Activated CD8-positive, alpha-beta T cell treated with anti-CD3 and anti-CD28 coated beads, Interleukin-2, amount 10 ng/mL, durations not matched to agents 7 days and 5 days (primary cell): Measurements from ENCODE around the gene SLX9. TPM values are rescaled to one million over a fixed set of nuclear protein-coding genes. Genes with fewer than 3 reads are reported as not detected.

ENCODE experiments used
- ATAC-seq: fragments of 150-1000 bp; cut with Tn5 transposase; one replicate; pipeline ENCODE4 v1.10.0; 2021; ENCODE audit warnings: moderate library complexity
- CTCF ChIA-PET: fragments of 350-600 bp; sonication (Branson Sonifier 250); formaldehyde crosslinking; loops from one replicate; lab custom pipeline; 2021; ENCODE audit warnings: antibody characterized with exemption; lab: Charles Lee
- POLR2A ChIA-PET: fragments of 350-600 bp; sonication (Branson Sonifier 250); formaldehyde crosslinking; loops from one replicate; lab custom pipeline; 2021; ENCODE audit warnings: antibody characterized with exemption; lab: Charles Lee
- DNase-seq: peaks from one replicate; pipeline ENCODE4 v3.0.0-alpha.2; 2020
- H3K27ac Mint-ChIP-seq: one replicate; pipeline ENCODE4 v1.8.0; 2021; ENCODE audit warnings: mild to moderate bottlenecking, mixed read lengths
- H3K27me3 Mint-ChIP-seq: one replicate; pipeline ENCODE4 v1.8.0; 2021; ENCODE audit warnings: low read depth, mixed read lengths
- H3K36me3 Mint-ChIP-seq: one replicate; pipeline ENCODE4 v1.8.0; 2021; ENCODE audit warnings: low read depth, mixed read lengths
- H3K4me1 Mint-ChIP-seq: one replicate; pipeline ENCODE4 v1.8.0; 2021; ENCODE audit warnings: low read depth, mixed read lengths
- H3K4me3 Mint-ChIP-seq: one replicate; pipeline ENCODE4 v1.8.0; 2021; ENCODE audit warnings: mild to moderate bottlenecking, mixed read lengths
- H3K9me3 Mint-ChIP-seq: one replicate; pipeline ENCODE4 v1.8.0; 2022; ENCODE audit warnings: mixed read lengths; ENCODE audit not compliant: insufficient read depth
- total RNA-seq, 2 experiments: library from RNA; stranded (reverse); gene quantifications; one replicate each; pipeline ENCODE4 v1.2.3, GENCODE V29; 2021

Gene SLX9
- total RNA-seq, 2 experiments from 2014 or later, result 56.6 to 60.4 TPM

DNA sequence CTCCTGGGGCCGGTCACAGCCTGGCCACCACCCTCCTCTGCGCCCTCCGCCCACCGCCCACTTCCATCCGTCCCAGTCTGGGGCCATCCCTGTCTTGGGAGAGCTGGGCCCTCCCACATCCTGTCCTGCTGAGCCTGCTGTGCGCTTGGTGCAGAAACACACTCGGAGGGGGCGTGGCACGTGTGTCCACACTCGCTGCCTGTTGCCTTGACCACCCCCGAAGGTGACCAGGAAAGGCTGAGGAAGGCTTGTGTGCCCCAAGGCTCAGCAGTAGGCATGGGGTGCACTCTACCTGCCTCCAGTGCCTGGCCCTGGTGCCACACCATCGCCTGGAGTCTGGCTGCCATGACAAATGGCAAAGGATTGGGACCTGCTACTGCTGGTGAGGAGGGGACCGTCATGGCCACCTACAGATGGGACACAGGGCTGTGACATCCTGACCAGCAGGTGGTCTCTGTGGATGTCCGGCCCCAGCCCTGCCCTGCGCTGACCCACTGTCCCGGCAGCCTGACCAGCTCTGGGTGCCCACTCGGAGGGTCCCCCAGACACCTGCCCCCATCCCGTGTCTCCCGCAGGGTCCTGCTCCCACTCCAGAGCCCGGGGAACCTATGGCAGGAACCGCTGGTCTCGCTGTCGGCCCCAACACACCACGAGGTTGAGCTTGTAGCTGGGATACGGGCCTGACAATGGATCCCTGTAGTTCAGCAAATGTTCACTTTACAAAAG lies 43.1 kb upstream of the SLX9 start:
- Mint-ChIP-seq H3K4me3 (no peak overlapping the region), H3K9me3 (no peaks in the 10 kb centered on the region), H3K27ac (no peak overlapping the region), H3K4me1 (peaks cover 15% of the 10 kb centered on the region), H3K36me3 (peaks cover 69% of the 10 kb centered on the region), H3K27me3 (no peaks in the 10 kb centered on the region)
- POLR2A ChIA-PET, result interaction anchor here (0.6 to 1.0 kb wide), 2 partner anchors 11 to 32 kb away, joined by 3 read pairs; no protein-coding TSS in a partner anchor
- ATAC-seq, result no peak
- DNase-seq, result no peak
- CTCF ChIA-PET, result interaction anchor here (1.0 to 5.5 kb wide), 2 partner anchors 15 to 36 kb away, joined by 3 to 43 read pairs; no protein-coding TSS in a partner anchor

DNA sequence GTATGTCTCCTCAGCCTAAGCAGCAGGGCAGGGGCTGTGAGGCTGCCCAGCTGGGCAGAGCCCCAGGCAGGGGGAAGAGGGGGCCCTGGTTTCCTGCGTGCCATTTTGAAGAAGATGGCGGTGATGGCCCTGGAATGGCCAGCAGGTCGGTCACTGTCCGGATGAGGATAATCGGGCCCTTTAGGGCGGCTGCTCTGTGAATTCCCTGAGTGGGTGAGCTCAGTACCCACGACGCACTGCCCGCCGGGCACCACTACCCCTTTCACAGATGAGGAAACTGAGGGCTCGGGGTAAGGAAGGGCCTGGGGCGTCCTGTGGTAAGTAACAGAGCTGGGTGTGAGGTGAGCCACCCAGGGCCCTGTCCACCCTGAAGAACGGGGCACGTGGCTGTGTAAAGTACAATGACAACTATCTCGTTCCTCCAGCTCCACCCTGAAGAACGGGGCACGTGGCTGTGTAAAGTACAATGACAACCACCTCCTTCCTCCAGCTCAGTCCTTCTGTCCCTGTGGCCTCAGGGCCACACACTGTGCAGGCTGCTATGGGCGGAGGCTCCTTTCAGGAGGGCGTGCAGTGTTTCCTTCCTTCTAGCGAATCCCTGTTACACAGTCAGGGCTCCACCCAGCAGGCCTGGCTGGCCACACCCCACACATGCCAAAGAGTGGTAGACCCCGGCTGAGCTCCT lies 42.4 kb upstream of the SLX9 start:
- Mint-ChIP-seq H3K36me3 (peaks cover 70% of the 10 kb centered on the region), H3K4me1 (peaks cover 15% of the 10 kb centered on the region), H3K27me3 (no peaks in the 10 kb centered on the region), H3K4me3 (no peak overlapping the region), H3K9me3 (no peaks in the 10 kb centered on the region), H3K27ac (no peak overlapping the region)
- POLR2A ChIA-PET, result interaction anchor here (1.3 kb wide), 1 partner anchor 35 kb away, joined by 3 read pairs; no protein-coding TSS in a partner anchor
- DNase-seq (no peak), ATAC-seq (no peak)
- CTCF ChIA-PET, result interaction anchor here (0.8 to 1.7 kb wide), 2 partner anchors 34 to 96 kb away, joined by 3 to 4 read pairs; partner anchors contain the start of gene UBE2G2

DNA sequence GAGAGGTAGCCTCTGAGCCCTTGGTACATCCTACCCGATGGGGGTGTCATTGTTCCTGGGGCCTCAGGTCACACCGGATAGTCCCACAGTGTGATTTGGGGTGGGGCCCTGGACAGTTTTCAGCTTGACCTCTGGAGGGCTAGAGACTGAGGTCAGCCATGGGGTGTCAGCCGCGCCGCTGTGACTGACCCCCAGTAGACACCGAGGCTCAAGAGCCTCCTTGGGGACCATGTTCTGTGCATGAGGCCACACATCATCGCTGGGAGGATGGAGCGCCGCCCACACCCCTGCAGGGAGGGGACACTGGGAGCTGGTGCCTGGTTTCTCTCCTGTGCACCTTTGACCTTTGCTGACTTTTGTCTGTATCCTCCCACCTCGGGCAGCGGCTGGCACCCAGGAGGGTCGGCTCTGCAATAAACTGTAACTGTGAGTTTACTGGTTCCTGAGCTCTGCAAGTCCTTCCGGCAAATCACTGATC lies 41.8 kb upstream of the SLX9 start:
- H3K27ac Mint-ChIP-seq, result no peak overlapping the region
- POLR2A ChIA-PET, result interaction anchor here (1.3 kb wide), 1 partner anchor 35 kb away, joined by 3 read pairs; no protein-coding TSS in a partner anchor
- no peaks in the 10 kb centered on the region for H3K9me3 Mint-ChIP-seq

DNA sequence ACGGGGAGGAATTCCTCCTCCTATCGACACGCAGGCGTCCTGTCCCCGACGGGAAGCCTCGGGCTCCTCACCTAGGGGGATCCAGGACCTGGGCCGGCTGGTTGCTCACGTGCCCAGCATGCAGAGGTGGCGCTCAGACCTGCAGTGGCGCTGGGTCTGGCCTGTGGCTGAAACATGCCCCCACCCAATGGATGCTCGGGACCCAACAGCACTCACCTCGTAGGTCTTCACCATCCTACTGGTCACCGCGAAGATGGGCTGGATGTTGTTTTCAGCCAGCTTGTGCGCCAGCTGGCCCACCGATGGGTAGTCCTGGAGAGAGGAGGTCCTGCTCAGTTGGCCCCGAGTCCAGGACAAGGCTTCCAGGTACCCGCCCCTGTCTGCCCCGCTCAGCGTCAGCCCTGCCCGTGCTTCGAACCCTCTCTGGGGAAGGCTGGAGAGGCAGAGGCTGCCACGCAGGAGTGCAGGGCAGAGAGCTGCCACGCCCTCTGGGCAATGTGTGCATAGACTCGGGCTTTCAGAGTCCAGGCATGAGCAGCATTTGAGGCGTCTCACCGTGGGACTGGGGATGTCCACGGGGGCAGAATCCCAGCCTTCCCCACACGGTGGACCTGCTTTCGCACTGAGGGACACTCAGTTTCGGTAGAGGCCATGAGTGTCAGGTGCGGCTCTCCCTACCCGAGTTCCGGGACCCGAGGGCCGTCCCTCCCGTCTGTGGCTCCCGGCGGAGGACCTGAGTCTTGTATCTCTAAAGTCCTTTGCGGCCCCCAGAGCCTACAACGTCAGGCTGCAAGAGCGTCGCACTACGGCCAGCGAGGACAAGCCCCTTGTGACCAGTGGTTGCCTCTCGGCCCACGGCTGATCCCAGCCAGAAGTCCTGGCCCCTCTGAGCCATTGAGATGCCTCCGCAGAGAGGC lies 40.7 kb upstream of the SLX9 start:
- Mint-ChIP-seq H3K4me3 (no peak overlapping the region), H3K36me3 (peaks cover 76% of the 10 kb centered on the region), H3K27me3 (no peaks in the 10 kb centered on the region), H3K9me3 (no peaks in the 10 kb centered on the region), H3K27ac (no peak overlapping the region), H3K4me1 (peaks cover 4% of the 10 kb centered on the region)
- DNase-seq (no peak), ATAC-seq (no peak)
- ChIA-PET CTCF (interaction anchor here (1.0 to 1.7 kb wide), 2 partner anchors 33 to 98 kb away, joined by 4 to 6 read pairs; partner anchors contain the start of gene UBE2G2), POLR2A (no interaction called here)

More for the DNA sequence above, 41.8 kb upstream of the SLX9 start:
- H3K4me3 Mint-ChIP-seq, result no peak overlapping the region
- H3K27me3 Mint-ChIP-seq, result no peaks in the 10 kb centered on the region
- CTCF ChIA-PET, result interaction anchor here (0.8 to 1.7 kb wide), 3 partner anchors 34 to 97 kb away, joined by 3 to 6 read pairs (median 4); partner anchors contain the start of gene UBE2G2
- peaks cover 10% of the 10 kb centered on the region for H3K4me1 Mint-ChIP-seq
- DNase-seq, result no peak
- H3K36me3 Mint-ChIP-seq, result peaks cover 72% of the 10 kb centered on the region
- ATAC-seq, result no peak

DNA sequence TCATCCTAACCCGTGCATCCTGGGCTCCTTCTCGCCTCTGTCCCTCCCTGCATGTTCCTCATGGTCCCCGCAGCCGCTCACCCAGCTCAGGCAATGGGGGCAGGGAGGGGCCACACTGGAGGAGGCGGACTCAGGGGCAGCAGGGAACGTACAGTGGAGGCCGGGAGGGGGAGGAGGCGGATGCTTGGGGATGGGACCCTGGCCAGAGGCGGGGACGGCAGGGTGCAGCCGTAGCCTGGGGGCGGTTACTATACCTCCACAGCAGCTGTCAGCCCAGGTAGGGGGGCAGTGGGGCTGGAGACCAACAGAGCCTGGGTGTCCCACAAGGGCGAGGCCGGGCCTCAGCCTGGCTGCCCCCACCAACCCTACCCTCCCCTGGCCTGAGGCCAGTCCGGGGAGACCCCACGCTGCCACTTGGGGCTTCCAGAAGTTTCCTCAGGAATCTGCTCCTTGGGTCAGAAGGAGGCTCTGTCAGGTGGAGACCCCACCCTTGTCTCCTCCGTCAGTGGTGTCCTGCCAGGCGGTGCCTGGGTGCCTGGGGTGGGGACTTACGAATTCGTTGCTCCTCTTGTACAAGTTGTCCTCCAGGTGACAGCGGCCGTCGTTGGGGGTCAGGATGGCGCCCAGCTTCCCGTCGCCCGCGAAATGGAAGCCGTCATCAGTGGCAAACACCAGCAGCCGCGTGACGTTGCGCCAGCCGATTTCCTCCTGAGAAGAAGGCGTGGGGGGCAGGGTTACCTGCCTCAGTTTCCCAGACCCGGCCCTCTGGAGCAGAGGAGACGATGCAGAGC lies 39.9 kb upstream of the SLX9 start:
- H3K27ac Mint-ChIP-seq, result no peak overlapping the region
- DNase-seq (no peak), ATAC-seq (no peak)
- H3K9me3 Mint-ChIP-seq, result no peaks in the 10 kb centered on the region
- no peak overlapping the region for H3K4me3 Mint-ChIP-seq
- POLR2A ChIA-PET, result no interaction called here
- CTCF ChIA-PET, result no interaction called here
- peaks cover 78% of the 10 kb centered on the region for H3K36me3 Mint-ChIP-seq
- H3K27me3 Mint-ChIP-seq, result no peaks in the 10 kb centered on the region
- peaks cover 4% of the 10 kb centered on the region for H3K4me1 Mint-ChIP-seq

DNA sequence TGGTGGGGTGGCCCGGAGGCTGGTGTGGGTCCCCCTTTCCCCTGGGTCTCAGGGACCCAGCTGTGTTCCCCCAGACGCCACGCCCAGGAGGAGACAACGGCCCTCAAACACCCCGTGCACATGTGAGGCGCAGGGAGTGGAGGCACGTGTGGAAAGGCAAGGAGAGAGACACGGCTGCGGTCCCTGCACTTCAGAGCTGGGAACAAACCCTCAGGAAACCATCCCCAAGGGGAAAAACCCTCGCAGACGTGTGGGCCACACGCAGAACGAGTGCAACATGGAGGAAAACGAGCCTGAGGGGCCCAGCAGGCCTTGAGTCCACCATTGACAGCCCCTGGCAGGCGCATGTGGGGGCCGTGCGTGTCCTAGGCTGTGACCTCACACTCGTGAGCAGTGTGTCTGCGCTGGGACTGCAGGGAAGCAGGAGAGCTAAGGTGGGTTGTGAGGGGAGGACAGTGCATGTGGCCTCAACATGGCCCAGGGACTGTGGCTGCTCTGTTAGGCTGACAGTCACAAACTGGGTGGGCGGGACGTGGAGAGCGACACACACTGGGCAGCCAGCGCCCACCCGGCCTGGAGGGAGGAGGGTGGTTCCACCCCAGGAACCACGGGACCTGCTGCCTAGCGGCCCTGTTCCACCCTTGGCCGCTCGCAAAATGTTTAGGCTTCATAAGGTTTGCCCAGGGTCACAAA lies 39.1 kb upstream of the SLX9 start:
- POLR2A ChIA-PET, result interaction anchor here (1.2 kb wide), 1 partner anchor 13 kb away, joined by 3 read pairs; no protein-coding TSS in a partner anchor
- DNase-seq, result no peak
- Mint-ChIP-seq H3K27ac (no peak overlapping the region), H3K36me3 (peaks cover 81% of the 10 kb centered on the region), H3K27me3 (no peaks in the 10 kb centered on the region), H3K4me3 (no peak overlapping the region), H3K4me1 (peaks cover 4% of the 10 kb centered on the region), H3K9me3 (no peaks in the 10 kb centered on the region)
- ATAC-seq, result no peak
- CTCF ChIA-PET, result no interaction called here

DNA sequence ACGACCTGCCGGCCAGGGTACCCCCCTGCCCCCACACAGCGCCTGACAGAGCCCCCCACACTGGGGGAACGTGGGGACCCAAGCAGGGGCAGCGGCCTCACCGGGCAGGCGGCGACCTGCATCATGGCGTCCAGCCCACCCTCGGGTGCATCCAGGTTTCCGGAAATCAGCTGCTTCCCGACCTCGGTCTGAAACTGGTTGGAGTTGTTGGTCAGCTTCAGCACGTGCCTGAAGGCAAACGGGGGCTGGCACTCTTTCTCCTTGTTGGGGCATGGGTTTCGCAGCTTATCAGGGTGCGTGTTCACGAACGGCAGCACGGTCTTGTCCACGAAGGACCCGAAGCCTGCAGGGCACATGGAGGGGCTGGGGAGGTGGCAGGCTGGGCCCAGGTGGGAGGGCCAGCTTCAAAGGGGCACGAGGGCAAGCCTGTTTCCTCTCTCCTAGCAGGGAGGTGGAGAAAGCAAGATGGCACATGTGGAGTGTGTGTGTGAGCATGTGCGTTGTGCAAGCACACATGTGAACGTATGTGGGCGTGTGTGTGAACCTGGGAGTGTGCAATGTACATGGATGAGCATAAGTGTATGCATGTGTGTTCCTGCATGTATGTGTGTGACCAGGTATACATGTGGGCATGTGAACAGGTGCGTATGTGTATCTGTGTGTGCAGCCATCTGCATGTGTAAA lies 38.3 kb upstream of the SLX9 start:
- no peaks in the 10 kb centered on the region for H3K9me3 Mint-ChIP-seq
- H3K4me1 Mint-ChIP-seq, result peaks cover 5% of the 10 kb centered on the region
- ChIA-PET POLR2A (interaction anchor here (1.2 kb wide), 1 partner anchor 12 kb away, joined by 3 read pairs; no protein-coding TSS in a partner anchor), CTCF (no interaction called here)
- no peaks in the 10 kb centered on the region for H3K27me3 Mint-ChIP-seq
- no peak for DNase-seq
- H3K4me3 Mint-ChIP-seq, result no peak overlapping the region
- H3K27ac Mint-ChIP-seq, result peak overlapping the region; percentile 34
- peaks cover 80% of the 10 kb centered on the region for H3K36me3 Mint-ChIP-seq
- ATAC-seq, result no peak

DNA sequence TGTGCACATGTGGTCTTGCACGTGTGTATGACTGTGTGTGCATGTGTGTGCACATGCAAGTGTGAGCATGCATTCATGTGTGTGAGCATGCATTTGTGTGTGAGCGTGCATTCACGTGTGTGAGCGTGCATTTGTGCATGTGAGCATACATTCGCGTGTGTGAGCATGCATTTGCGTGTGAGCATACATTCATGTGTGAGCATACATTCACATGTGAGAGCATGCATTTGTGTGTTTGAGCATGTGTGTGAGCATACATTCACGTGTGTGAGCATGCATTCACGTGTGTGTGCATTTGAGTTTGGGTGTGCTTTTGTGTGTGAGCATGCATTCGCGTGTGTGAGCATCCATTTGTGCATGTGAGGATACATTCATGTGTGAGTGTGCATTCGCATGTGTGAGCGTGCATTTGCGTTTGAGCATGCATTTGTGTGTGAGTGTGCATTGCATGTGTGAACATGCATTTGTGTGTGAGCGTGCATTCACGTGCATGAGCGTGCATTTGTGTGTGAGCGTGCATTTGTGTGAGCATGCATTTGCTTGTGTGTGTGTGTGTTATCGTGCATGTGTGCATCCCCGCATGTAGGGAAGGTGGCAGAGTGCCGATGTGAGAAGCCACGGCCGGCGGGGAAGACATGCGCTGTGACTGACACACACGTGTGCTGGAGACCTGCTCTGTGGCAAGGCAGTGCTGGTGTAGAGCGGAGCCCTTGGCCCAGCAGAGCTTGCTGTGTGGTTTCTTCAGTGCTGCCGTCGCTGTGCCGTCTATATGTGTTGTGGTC lies 37.4 kb upstream of the SLX9 start:
- no peak overlapping the region for H3K27ac Mint-ChIP-seq
- H3K27me3 Mint-ChIP-seq, result no peaks in the 10 kb centered on the region
- CTCF ChIA-PET, result no interaction called here
- DNase-seq (no peak), ATAC-seq (no peak)
- H3K4me1 Mint-ChIP-seq, result peaks cover 7% of the 10 kb centered on the region
- peaks cover 76% of the 10 kb centered on the region for H3K36me3 Mint-ChIP-seq
- POLR2A ChIA-PET, result no interaction called here
- no peaks in the 10 kb centered on the region for H3K9me3 Mint-ChIP-seq
- no peak overlapping the region for H3K4me3 Mint-ChIP-seq

DNA sequence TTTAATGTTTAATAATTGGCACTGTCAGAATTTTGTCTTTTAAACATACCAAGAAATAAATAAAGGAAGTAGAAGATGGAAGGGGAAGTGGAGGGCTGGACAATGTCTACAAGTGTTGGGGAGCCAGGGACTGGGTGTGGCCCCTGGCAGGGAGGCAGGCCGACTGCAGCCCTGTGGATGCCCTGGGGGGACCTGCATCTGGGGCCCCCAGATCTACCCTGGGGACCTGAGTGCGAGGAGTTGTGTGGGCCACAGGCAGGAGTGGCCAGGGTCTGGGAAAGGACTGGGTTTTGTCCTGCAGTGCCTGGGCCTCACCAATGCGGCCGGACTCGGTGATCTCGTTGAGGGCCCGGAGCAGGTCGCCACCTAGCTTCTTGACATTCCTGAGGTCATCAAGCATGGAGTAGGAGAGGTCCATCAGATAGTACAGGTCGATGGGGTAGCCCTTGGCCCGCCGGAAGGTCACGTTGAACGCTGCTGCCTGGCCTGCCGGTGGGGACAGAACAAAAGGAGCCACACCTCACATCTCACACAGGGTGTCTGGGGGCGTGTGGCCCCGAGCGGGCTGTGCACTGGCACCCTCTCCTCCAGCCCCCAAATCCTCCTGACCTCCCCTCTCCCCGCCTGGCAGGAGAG lies 36.7 kb upstream of the SLX9 start:
- Mint-ChIP-seq H3K9me3 (no peaks in the 10 kb centered on the region), H3K27me3 (no peaks in the 10 kb centered on the region), H3K4me3 (no peak overlapping the region), H3K36me3 (peaks cover 69% of the 10 kb centered on the region), H3K27ac (peak overlapping the region; percentile 39), H3K4me1 (peaks cover 11% of the 10 kb centered on the region)
- ChIA-PET CTCF (no interaction called here), POLR2A (no interaction called here)
- no peak for ATAC-seq
- no peak for DNase-seq
